Activated CD8-positive, alpha-beta T cell treated with anti-CD3 and anti-CD28 coated beads, Interleukin-2, amount 10 ng/mL, durations not matched to agents 7 days and 5 days (primary cell): ENCODE measurements around the gene ZNF570. TPM values are rescaled to one million over a fixed set of nuclear protein-coding genes. Genes with fewer than 3 reads are reported as not detected.

Experiments
- ATAC-seq: fragments of 150-1000 bp; cut with Tn5 transposase; one replicate; pipeline ENCODE4 v1.10.0; 2021; ENCODE audit warnings: moderate library complexity
- CTCF ChIA-PET: fragments of 350-600 bp; sonication (Branson Sonifier 250); formaldehyde crosslinking; loops from one replicate; lab custom pipeline; 2021; ENCODE audit warnings: antibody characterized with exemption; lab: Charles Lee
- POLR2A ChIA-PET: fragments of 350-600 bp; sonication (Branson Sonifier 250); formaldehyde crosslinking; loops from one replicate; lab custom pipeline; 2021; ENCODE audit warnings: antibody characterized with exemption; lab: Charles Lee
- DNase-seq: peaks from one replicate; pipeline ENCODE4 v3.0.0-alpha.2; 2020
- H3K27ac Mint-ChIP-seq: one replicate; pipeline ENCODE4 v1.8.0; 2021; ENCODE audit warnings: mild to moderate bottlenecking, mixed read lengths
- H3K27me3 Mint-ChIP-seq: one replicate; pipeline ENCODE4 v1.8.0; 2021; ENCODE audit warnings: low read depth, mixed read lengths
- H3K36me3 Mint-ChIP-seq: one replicate; pipeline ENCODE4 v1.8.0; 2021; ENCODE audit warnings: low read depth, mixed read lengths
- H3K4me1 Mint-ChIP-seq: one replicate; pipeline ENCODE4 v1.8.0; 2021; ENCODE audit warnings: low read depth, mixed read lengths
- H3K4me3 Mint-ChIP-seq: one replicate; pipeline ENCODE4 v1.8.0; 2021; ENCODE audit warnings: mild to moderate bottlenecking, mixed read lengths
- H3K9me3 Mint-ChIP-seq: one replicate; pipeline ENCODE4 v1.8.0; 2022; ENCODE audit warnings: mixed read lengths; ENCODE audit not compliant: insufficient read depth
- total RNA-seq, 2 experiments: library from RNA; stranded (reverse); gene quantifications; one replicate each; pipeline ENCODE4 v1.2.3, GENCODE V29; 2021

ZNF570 gene
- 1 to 10 TPM; 5.3 to 6.1 TPM for total RNA-seq

GRCh38 chr19:37468961-37469777 is at the start of gene ZNF570:
TSS of gene ZNF570 (plus strand) at chr19:37469356. CDS start at chr19:37470355, 999 bp downstream.
- H3K4me1 Mint-ChIP-seq, result peaks cover 33% of the 10 kb centered on the region
- CTCF ChIA-PET, result no interaction called here
- ATAC-seq, result peak; percentile 80
- no peaks in the 10 kb centered on the region for H3K27me3 Mint-ChIP-seq
- H3K36me3 Mint-ChIP-seq, result peaks cover 34% of the 10 kb centered on the region
- peak within 1 kb of the TSS; percentile 97 for H3K27ac Mint-ChIP-seq
- peak within 1 kb of the TSS; percentile 91 for H3K4me3 Mint-ChIP-seq
- POLR2A ChIA-PET, result interaction anchor here (0.6 to 1.4 kb wide), 6 partner anchors 37 to 620 kb away, joined by 3 to 11 read pairs (median 4); partner anchors contain the start of genes ZNF527, ZNF573 and ZNF793
- peaks cover 14% of the 10 kb centered on the region for H3K9me3 Mint-ChIP-seq
- DNase-seq, result peak; percentile 91

- CTCF ChIA-PET, result no interaction called here
- no peaks in the 10 kb centered on the region for H3K4me1 Mint-ChIP-seq
- DNase-seq (no peak), ATAC-seq (no peak)
- H3K36me3 Mint-ChIP-seq, result peaks cover 49% of the 10 kb centered on the region
- POLR2A ChIA-PET, result no interaction called here
- no peak overlapping the region for H3K4me3 Mint-ChIP-seq
- H3K27me3 Mint-ChIP-seq, result no peaks in the 10 kb centered on the region
- peaks cover 77% of the 10 kb centered on the region for H3K9me3 Mint-ChIP-seq
- H3K27ac Mint-ChIP-seq, result no peak overlapping the region
Measured at GRCh38 chr19:37452500-37453245, 16.5 kb upstream of the ZNF570 start.

- no peak for DNase-seq
- Mint-ChIP-seq H3K4me1 (peaks cover 33% of the 10 kb centered on the region), H3K9me3 (peaks cover 14% of the 10 kb centered on the region), H3K27me3 (no peaks in the 10 kb centered on the region), H3K36me3 (peaks cover 36% of the 10 kb centered on the region), H3K27ac (peak overlapping the region; percentile 95), H3K4me3 (peak overlapping the region; percentile 91)
- ChIA-PET CTCF (interaction anchor here (0.6 kb wide), 1 partner anchor 48 kb away, joined by 3 read pairs; no protein-coding TSS in a partner anchor), POLR2A (interaction anchor here (1.0 to 1.8 kb wide), 3 partner anchors 40 to 977 kb away, joined by 3 to 10 read pairs (median 3); partner anchors contain the start of genes ZNF566 and ZNF793)
- ATAC-seq, result no peak
Measured at GRCh38 chr19:37466277-37466797, 2.8 kb upstream of the ZNF570 start.

GRCh38 chr19:37466798-37467607 is 2.2 kb upstream of the ZNF570 start, which contains the start of gene ZNF569:
TSS of gene ZNF569 (minus strand) at chr19:37467444. CDS start at chr19:37444921, 22,523 bp downstream.
- CTCF ChIA-PET, result interaction anchor here (0.6 to 0.7 kb wide), 2 partner anchors 40 to 47 kb away, joined by 3 read pairs; partner anchors contain the start of gene ZNF793
- no peaks in the 10 kb centered on the region for H3K27me3 Mint-ChIP-seq
- ATAC-seq (peak; percentile 66), DNase-seq (peak; percentile 94)
- H3K4me1 Mint-ChIP-seq, result peaks cover 33% of the 10 kb centered on the region
- peaks cover 36% of the 10 kb centered on the region for H3K36me3 Mint-ChIP-seq
- peak within 1 kb of the TSS; percentile 91 for H3K4me3 Mint-ChIP-seq
- POLR2A ChIA-PET, result interaction anchor here (1.0 to 1.8 kb wide), 7 partner anchors 40 to 978 kb away, joined by 3 to 10 read pairs (median 3); partner anchors contain the start of genes ZNF527, ZNF540, ZNF566 and ZNF571
- H3K27ac Mint-ChIP-seq, result peak within 1 kb of the TSS; percentile 95
- H3K9me3 Mint-ChIP-seq, result peaks cover 14% of the 10 kb centered on the region

GRCh38 chr19:37467608-37468090 is 1.5 kb upstream of the ZNF570 start:
- DNase-seq (no peak), ATAC-seq (no peak)
- ChIA-PET CTCF (interaction anchor here (0.7 kb wide), 1 partner anchor 39 kb away, joined by 3 read pairs; the partner anchor contains the start of gene ZNF793), POLR2A (interaction anchor here (1.0 to 1.3 kb wide), 5 partner anchors 97 to 696 kb away, joined by 3 to 8 read pairs (median 3); partner anchors contain the start of genes ZNF527, ZNF540 and ZNF571)
- H3K36me3 Mint-ChIP-seq, result peaks cover 36% of the 10 kb centered on the region
- peaks cover 33% of the 10 kb centered on the region for H3K4me1 Mint-ChIP-seq
- H3K27me3 Mint-ChIP-seq, result no peaks in the 10 kb centered on the region
- peaks cover 14% of the 10 kb centered on the region for H3K9me3 Mint-ChIP-seq
- peak overlapping the region; percentile 91 for H3K4me3 Mint-ChIP-seq
- H3K27ac Mint-ChIP-seq, result peak overlapping the region; percentile 95

GRCh38 chr19:37470216-37470615 is 1.1 kb downstream of the ZNF570 start:
- ATAC-seq (no peak), DNase-seq (no peak)
- Mint-ChIP-seq H3K4me1 (peaks cover 33% of the 10 kb centered on the region), H3K4me3 (peak overlapping the region; percentile 91), H3K27me3 (no peaks in the 10 kb centered on the region), H3K36me3 (peaks cover 30% of the 10 kb centered on the region), H3K9me3 (peaks cover 6% of the 10 kb centered on the region), H3K27ac (peak overlapping the region; percentile 97)
- ChIA-PET POLR2A (no interaction called here), CTCF (no interaction called here)

GRCh38 chr19:37472165-37472564 is 3.0 kb downstream of the ZNF570 start:
- CTCF ChIA-PET, result no interaction called here
- POLR2A ChIA-PET, result no interaction called here
- no peak for DNase-seq
- Mint-ChIP-seq H3K27ac (no peak overlapping the region), H3K36me3 (peaks cover 45% of the 10 kb centered on the region), H3K4me1 (peaks cover 26% of the 10 kb centered on the region), H3K27me3 (no peaks in the 10 kb centered on the region), H3K4me3 (no peak overlapping the region), H3K9me3 (peaks cover 20% of the 10 kb centered on the region)
- ATAC-seq, result no peak

GRCh38 chr19:37484406-37485168 is 15.4 kb downstream of the ZNF570 start:
- ChIA-PET POLR2A (interaction anchor here (0.7 kb wide), 1 partner anchor 70 kb away, joined by 3 read pairs; no protein-coding TSS in a partner anchor), CTCF (no interaction called here)
- peaks cover 68% of the 10 kb centered on the region for H3K9me3 Mint-ChIP-seq
- DNase-seq, result no peak
- no peaks in the 10 kb centered on the region for H3K27me3 Mint-ChIP-seq
- no peak overlapping the region for H3K27ac Mint-ChIP-seq
- no peak for ATAC-seq
- no peak overlapping the region for H3K4me3 Mint-ChIP-seq
- peaks cover 49% of the 10 kb centered on the region for H3K36me3 Mint-ChIP-seq
- no peaks in the 10 kb centered on the region for H3K4me1 Mint-ChIP-seq

- CTCF ChIA-PET, result no interaction called here
Measured at GRCh38 chr19:37492213-37492612, 23.1 kb downstream of the ZNF570 start.

GRCh38 chr19:37505958-37506386 is 36.8 kb downstream of the ZNF570 start:
- ChIA-PET CTCF (interaction anchor here (0.7 to 0.9 kb wide), 3 partner anchors 10 to 188 kb away, joined by 3 to 4 read pairs (median 3); no protein-coding TSS in a partner anchor), POLR2A (interaction anchor here (0.8 to 2.5 kb wide), 8 partner anchors 37 to 272 kb away, joined by 3 to 11 read pairs (median 6); partner anchors contain the start of genes ZNF527, ZNF540, ZNF569 and ZNF570)
- Mint-ChIP-seq H3K36me3 (peaks cover 38% of the 10 kb centered on the region), H3K27ac (no peak overlapping the region), H3K9me3 (peaks cover 30% of the 10 kb centered on the region), H3K4me3 (no peak overlapping the region), H3K4me1 (no peaks in the 10 kb centered on the region), H3K27me3 (no peaks in the 10 kb centered on the region)
- DNase-seq, result no peak
- ATAC-seq, result peak; percentile 35

More at GRCh38 chr19:37492213-37492612, 23.1 kb downstream of the ZNF570 start:
- no peak overlapping the region for H3K27ac Mint-ChIP-seq
- H3K4me1 Mint-ChIP-seq, result no peaks in the 10 kb centered on the region
- peaks cover 1% of the 10 kb centered on the region for H3K36me3 Mint-ChIP-seq
- DNase-seq, result no peak
- no peak for ATAC-seq
- H3K4me3 Mint-ChIP-seq, result no peak overlapping the region
- POLR2A ChIA-PET, result no interaction called here
- no peaks in the 10 kb centered on the region for H3K27me3 Mint-ChIP-seq
- peaks cover 40% of the 10 kb centered on the region for H3K9me3 Mint-ChIP-seq
